ENCODE measurements around the gene SLC2A5. TPM values are rescaled to one million over a fixed set of nuclear protein-coding genes. Genes with fewer than 3 reads are reported as not detected.

Gene SLC2A5
- total and polyA plus RNA-seq, 9 of the 15 experiments (the other 6 are each of a cell fraction or from before 2014, with no cell fraction given): 0.08 TPM; not detected in 8

DNA sequence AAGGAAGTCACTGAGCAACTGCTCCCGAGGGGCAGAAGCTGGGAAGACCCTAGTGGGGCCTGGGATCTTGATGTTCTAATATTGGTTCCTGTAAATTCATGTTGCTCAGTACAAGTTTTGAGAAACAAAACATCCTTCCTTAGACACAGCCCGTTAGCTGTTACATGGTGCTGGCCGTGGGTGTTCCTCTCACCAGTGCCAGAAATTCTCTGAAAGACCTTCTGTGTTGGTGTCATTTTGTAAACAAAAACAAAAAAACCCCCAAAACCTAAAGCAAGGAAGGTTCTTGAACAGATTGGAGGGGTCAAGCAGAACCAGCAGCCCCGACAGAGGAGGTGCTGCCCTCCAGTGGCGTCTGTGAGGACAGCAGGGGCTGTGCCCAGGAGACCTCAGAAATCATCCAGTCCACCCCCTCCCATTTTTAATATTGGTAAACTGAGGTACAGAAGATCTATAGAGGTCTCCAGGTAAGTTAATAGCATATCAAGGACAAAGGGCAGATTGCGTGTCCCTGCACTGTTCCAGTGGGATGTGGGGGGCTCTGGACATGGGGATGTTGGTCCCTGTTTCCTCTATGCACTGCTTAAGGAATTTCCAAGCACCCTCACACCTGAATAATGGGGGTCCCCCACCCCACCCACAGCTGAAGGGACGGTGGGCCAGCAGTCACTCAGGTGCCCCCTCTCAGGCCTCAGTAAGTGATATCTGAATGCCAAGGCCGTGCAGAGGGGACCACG lies 81.4 kb downstream of the SLC2A5 start (continued):
- no peak for TF ChIP-seq POLR2AphosphoS5 (IDR thresholded peaks at IDR 0.05; ENCODE audit: control insufficient read depth, insufficient read depth, low read depth, low read length)
- 0 out of 2 replicates have a peak, but pooled peaks have one; percentile 22 for TF ChIP-seq SMAD4 (CRISPR knock-in tag; conservative IDR thresholded peaks at IDR 0.05)
- no peak for TF ChIP-seq SRSF1 (IDR thresholded peaks at IDR 0.05; ENCODE audit: low read depth, low read length)

DNA sequence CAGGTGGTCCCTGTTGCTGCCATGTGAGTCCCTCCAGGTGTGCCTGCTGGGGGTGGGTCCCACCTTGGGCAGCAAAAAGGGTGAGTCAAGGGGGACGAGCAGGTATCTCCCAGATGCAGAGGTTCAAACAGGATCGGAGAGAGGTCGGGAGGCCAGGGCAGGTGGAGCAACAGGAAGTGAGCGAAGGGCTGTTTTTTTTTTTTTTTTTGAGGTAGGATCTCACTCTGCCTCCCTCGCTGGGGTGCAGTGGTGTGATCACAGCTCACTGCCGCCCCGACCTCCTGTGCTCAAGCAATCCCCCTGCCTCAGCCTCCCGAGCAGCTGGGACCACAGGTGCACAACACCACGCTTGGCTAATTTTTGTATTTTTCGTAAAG lies 82.6 kb downstream of the SLC2A5 start:
- Histone ChIP-seq H3K27me3 (ENCODE audit: control insufficient read depth in 2 of 2, insufficient read depth in 2 of 2, low read length in 2 of 2) (peaks cover 12 to 34% of the 10 kb centered on the region in 2 experiments), H3K79me2 (ENCODE audit: control insufficient read depth, insufficient read depth, low read length) (no peaks in the 10 kb centered on the region), H2AFZ (ENCODE audit: low read depth, low read length) (no peak overlapping the region), H3K9ac (ENCODE audit: insufficient read depth in 1 of 2, low read depth in 2 of 2, low read length in 2 of 2) (no peak overlapping the region), H3K9me1 (ENCODE audit: control insufficient read depth, insufficient read depth, low read length) (no peaks in the 10 kb centered on the region), H3K9me3 (replicated peaks; ENCODE audit: control insufficient read depth, insufficient read depth, low read depth, low read length) (no peaks in the 10 kb centered on the region), H3K4me3 (no peak overlapping the region), H4K20me1 (replicated peaks; ENCODE audit: control insufficient read depth, insufficient read depth, low read length) (no peaks in the 10 kb centered on the region), H3K36me3 (ENCODE audit: control insufficient read depth, insufficient read depth, low read length) (no peaks in the 10 kb centered on the region), H3K4me1 (replicated peaks in 1 of 2; ENCODE audit: control insufficient read depth in 2 of 2, insufficient read depth in 2 of 2, low read length in 2 of 2) (no peaks in the 10 kb centered on the region), H3K4me2 (ENCODE audit: insufficient read depth, low read length) (no peak overlapping the region), H3K27ac (ENCODE audit: extremely low read depth, low read depth, low read length) (no peak overlapping the region)
- intact Hi-C loops (cut with micrococcal nuclease): no loop called here
- under 1% methylated on average over 10 of the region's 10 CpGs for WGBS (ENCODE audit: insufficient coverage, low coverage, missing lambda C conversion rate)
- ChIA-PET POLR2A (interaction anchor here (1.0 to 1.8 kb wide), 3 partner anchors 18 to 129 kb away, joined by 3 to 7 read pairs (median 3); no protein-coding TSS in a partner anchor), CTCF (ENCODE audit: low intra/inter-chr PET ratio) (interaction anchor here (1.3 to 2.5 kb wide), 3 partner anchors 69 to 114 kb away, joined by 3 to 11 read pairs (median 4); no protein-coding TSS in a partner anchor)
- BruUV-seq (replicated peaks): no TSS peak
- no peak for DNase-seq (ENCODE audit: extremely low read depth in 1 of 4, low spot score in 3 of 4)
- ATAC-seq: no peak
- no peak for FAIRE-seq
- in situ Hi-C loops (cut with MboI): loop anchor here (5.0 kb wide), 1 partner anchor 70 kb away; no protein-coding TSS in a partner anchor
- TF ChIP-seq MCM5 (IDR thresholded peaks at IDR 0.05; ENCODE audit: low read depth): no peak
- TF ChIP-seq, protein P1, sequence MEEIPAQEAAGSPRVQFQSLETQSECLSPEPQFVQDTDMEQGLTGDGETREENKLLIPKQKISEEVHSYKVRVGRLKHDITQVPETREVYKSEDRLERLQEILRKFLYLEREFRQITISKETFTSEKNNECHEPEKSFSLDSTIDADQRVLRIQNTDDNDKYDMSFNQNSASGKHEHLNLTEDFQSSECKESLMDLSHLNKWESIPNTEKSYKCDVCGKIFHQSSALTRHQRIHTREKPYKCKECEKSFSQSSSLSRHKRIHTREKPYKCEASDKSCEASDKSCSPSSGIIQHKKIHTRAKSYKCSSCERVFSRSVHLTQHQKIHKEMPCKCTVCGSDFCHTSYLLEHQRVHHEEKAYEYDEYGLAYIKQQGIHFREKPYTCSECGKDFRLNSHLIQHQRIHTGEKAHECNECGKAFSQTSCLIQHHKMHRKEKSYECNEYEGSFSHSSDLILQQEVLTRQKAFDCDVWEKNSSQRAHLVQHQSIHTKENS (CRISPR knock-in tag; IDR thresholded peaks at IDR 0.05): no peak
- TF ChIP-seq, protein P2, sequence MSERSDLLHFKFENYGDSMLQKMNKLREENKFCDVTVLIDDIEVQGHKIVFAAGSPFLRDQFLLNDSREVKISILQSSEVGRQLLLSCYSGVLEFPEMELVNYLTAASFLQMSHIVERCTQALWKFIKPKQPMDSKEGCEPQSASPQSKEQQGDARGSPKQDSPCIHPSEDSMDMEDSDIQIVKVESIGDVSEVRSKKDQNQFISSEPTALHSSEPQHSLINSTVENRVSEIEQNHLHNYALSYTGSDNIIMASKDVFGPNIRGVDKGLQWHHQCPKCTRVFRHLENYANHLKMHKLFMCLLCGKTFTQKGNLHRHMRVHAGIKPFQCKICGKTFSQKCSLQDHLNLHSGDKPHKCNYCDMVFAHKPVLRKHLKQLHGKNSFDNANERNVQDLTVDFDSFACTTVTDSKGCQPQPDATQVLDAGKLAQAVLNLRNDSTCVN (CRISPR knock-in tag; IDR thresholded peaks at IDR 0.05): no peak
- no peak for TF ChIP-seq KDM5B (IDR thresholded peaks at IDR 0.05; ENCODE audit: insufficient replicate concordance, low read depth, low read length)
- TF ChIP-seq RUNX1 (IDR thresholded peaks at IDR 0.05; ENCODE audit: low read depth): no peak
- TF ChIP-seq SMAD1 (IDR thresholded peaks at IDR 0.05; ENCODE audit: low read depth, low read length, partially characterized antibody): no peak
- no peak for TF ChIP-seq FOS (IDR thresholded peaks at IDR 0.05; ENCODE audit: extremely low read depth, insufficient read length)
- no peak for TF ChIP-seq ZBED1 (IDR thresholded peaks at IDR 0.05)
- TF ChIP-seq ELF2 (CRISPR knock-in tag; IDR thresholded peaks at IDR 0.05): no peak
- TF ChIP-seq, protein P3, sequence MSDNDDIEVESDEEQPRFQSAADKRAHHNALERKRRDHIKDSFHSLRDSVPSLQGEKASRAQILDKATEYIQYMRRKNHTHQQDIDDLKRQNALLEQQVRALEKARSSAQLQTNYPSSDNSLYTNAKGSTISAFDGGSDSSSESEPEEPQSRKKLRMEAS (CRISPR knock-in tag; IDR thresholded peaks at IDR 0.05): no peak
- TF ChIP-seq, protein P4, sequence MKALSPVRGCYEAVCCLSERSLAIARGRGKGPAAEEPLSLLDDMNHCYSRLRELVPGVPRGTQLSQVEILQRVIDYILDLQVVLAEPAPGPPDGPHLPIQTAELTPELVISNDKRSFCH (CRISPR knock-in tag; IDR thresholded peaks at IDR 0.05): no peak
- TF ChIP-seq, protein P4 (tag; IDR thresholded peaks at IDR 0.05): no peak
- TF ChIP-seq ZNF197 (CRISPR knock-in tag; IDR thresholded peaks at IDR 0.05; ENCODE audit: low read depth): no peak
- TF ChIP-seq ESRRB (CRISPR knock-in tag; IDR thresholded peaks at IDR 0.05; ENCODE audit: borderline replicate concordance): no peak
